Tibial nerve (tissue), 4 donors: Measurements from ENCODE around the gene RIN2. TPM values are rescaled to one million over a fixed set of nuclear protein-coding genes. Genes with fewer than 3 reads are reported as not detected.

ENCODE experiments used
- DNase-seq, 2 donors: peaks; one replicate each; pipeline ENCODE4 v3.0.0-alpha.2; 2019; ENCODE audit warnings: low spot score in 2 of 2
- H3K27ac ChIP-seq, 4 donors: fragments of 200-600 bp; sonication (generic) in 3 of 4; one replicate each; pipeline ENCODE4 v1.5.1; 2017 to 2019; ENCODE audit warnings: mild to moderate bottlenecking in 1 of 4
- H3K27me3 ChIP-seq, 2 donors: fragments of 200-600 bp; sonication (generic) in 1 of 2; one replicate each; pipeline versions ENCODE4 v1.5.1 to v1.6.0; 2017 to 2019
- H3K36me3 ChIP-seq, 3 donors: fragments of 200-600 bp; sonication (generic); one replicate each; pipeline ENCODE4 v1.5.1; 2018 to 2019
- H3K4me1 ChIP-seq, 4 donors: fragments of 200-600 bp; sonication (generic) in 3 of 4; one replicate each; pipeline ENCODE4 v1.5.1; 2017 to 2019
- H3K4me3 ChIP-seq, 4 donors: fragments of 200-600 bp; sonication (generic) in 3 of 4; one replicate each; pipeline ENCODE4 v1.5.1; 2017 to 2019; ENCODE audit warnings: mild to moderate bottlenecking in 1 of 4, moderate library complexity in 1 of 4
- H3K9me3 ChIP-seq, 4 donors: fragments of 200-600 bp; sonication (generic) in 3 of 4; one replicate each; pipeline ENCODE4 v1.5.1; 2017 to 2019
- EP300 ChIP-seq, 2 donors: sonication (generic); formaldehyde crosslinking; IDR thresholded peaks; one replicate each; pipeline ENCODE4 v1.6.1; 2017; ENCODE audit warnings: antibody characterized with exemption in 2 of 2, mild to moderate bottlenecking in 1 of 2
- POLR2A ChIP-seq, 2 donors: fragments of 450-650 bp; IDR thresholded peaks; one replicate each; pipeline ENCODE4 v1.6.1; 2017; ENCODE audit warnings: antibody characterized with exemption in 2 of 2, mild to moderate bottlenecking in 2 of 2, moderate library complexity in 2 of 2
- WGBS, 2 donors: methylation state at CpG; one replicate each; pipeline ENCODE4 v1.1.5; 2018; 5-methylcytosine and 5-hydroxymethylcytosine counted together
- total RNA-seq, 4 donors: library from RNA; depleted of rRNA; stranded (reverse); fragments of >200 nt; gene quantifications; one replicate each; pipeline ENCODE4 v1.1.0, GENCODE V29; 2016
- TF ChIP-seq, protein P1 (sequence below), 5 experiments: fragments of 200-600 bp in 3 of 5; fragments of 450-650 bp in 2 of 5; sonication (generic) in 3 of 5; IDR thresholded peaks; one replicate each; pipeline ENCODE4 v1.5.1; 2016 to 2019; ENCODE audit warnings: antibody characterized with exemption in 5 of 5, mild to moderate bottlenecking in 3 of 5, moderate library complexity in 2 of 5

The RIN2 gene
- total RNA-seq, 4 donors from 2014 or later, result 65.1 to 91.5 (median 69.9) TPM

GRCh38 chr20:19742974-19743639 is 15.0 kb upstream of the RIN2 start:
- no peak overlapping the region for H3K4me3 ChIP-seq
- no peak for TF ChIP-seq POLR2A (IDR thresholded peaks at IDR 0.05)
- peak in 1 of 2 donors; percentile 33 for TF ChIP-seq EP300 (IDR thresholded peaks at IDR 0.05)
- TF ChIP-seq, protein P1, sequence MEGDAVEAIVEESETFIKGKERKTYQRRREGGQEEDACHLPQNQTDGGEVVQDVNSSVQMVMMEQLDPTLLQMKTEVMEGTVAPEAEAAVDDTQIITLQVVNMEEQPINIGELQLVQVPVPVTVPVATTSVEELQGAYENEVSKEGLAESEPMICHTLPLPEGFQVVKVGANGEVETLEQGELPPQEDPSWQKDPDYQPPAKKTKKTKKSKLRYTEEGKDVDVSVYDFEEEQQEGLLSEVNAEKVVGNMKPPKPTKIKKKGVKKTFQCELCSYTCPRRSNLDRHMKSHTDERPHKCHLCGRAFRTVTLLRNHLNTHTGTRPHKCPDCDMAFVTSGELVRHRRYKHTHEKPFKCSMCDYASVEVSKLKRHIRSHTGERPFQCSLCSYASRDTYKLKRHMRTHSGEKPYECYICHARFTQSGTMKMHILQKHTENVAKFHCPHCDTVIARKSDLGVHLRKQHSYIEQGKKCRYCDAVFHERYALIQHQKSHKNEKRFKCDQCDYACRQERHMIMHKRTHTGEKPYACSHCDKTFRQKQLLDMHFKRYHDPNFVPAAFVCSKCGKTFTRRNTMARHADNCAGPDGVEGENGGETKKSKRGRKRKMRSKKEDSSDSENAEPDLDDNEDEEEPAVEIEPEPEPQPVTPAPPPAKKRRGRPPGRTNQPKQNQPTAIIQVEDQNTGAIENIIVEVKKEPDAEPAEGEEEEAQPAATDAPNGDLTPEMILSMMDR (IDR thresholded peaks at IDR 0.05), result no peak
- no peaks in the 10 kb centered on the region for H3K36me3 ChIP-seq
- peaks cover 0 to 4% (median 0%) of the 10 kb centered on the region in 4 donors for H3K9me3 ChIP-seq
- no peak for DNase-seq
- no peak overlapping the region for H3K27ac ChIP-seq
- no peaks in the 10 kb centered on the region for H3K4me1 ChIP-seq
- no peaks in the 10 kb centered on the region for H3K27me3 ChIP-seq
- 79 to 93% methylated on average over 9 of the region's 9 CpGs for WGBS, 2 donors

DNA sequence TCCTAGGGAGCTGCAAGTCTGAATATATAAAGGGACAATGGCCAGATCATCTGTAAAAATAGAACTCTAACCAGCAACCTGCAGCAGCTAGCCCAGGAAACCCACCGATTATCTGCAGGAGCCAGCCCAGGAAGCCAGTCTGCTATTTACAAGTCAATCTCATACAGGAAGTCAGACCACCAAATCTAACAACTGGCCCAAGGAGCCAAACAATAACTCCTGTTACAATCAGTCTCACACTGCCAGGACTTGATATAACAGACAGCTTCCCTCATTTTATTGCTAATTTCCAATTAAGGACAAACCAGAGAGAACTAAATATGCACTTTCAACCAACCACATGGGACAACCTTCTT is 14.4 kb upstream of the RIN2 start:
- WGBS, 2 donors, result 50 to 78% methylated on average over 1 of the region's 1 CpG
- Histone ChIP-seq H3K36me3 (no peaks in the 10 kb centered on the region), H3K4me3 (no peak overlapping the region), H3K27ac (no peak overlapping the region), H3K4me1 (no peaks in the 10 kb centered on the region), H3K9me3 (peaks cover 0 to 4% (median 0%) of the 10 kb centered on the region in 4 donors), H3K27me3 (no peaks in the 10 kb centered on the region)
- DNase-seq, result no peak
- TF ChIP-seq EP300 (IDR thresholded peaks at IDR 0.05) (no peak), POLR2A (IDR thresholded peaks at IDR 0.05) (no peak)
- TF ChIP-seq, protein P1 (IDR thresholded peaks at IDR 0.05), result no peak

GRCh38 chr20:19745106-19745505 is 13.0 kb upstream of the RIN2 start:
- Histone ChIP-seq H3K27ac (no peak overlapping the region), H3K36me3 (no peaks in the 10 kb centered on the region), H3K27me3 (no peaks in the 10 kb centered on the region), H3K4me3 (no peak overlapping the region), H3K9me3 (peaks cover 0 to 4% (median 0%) of the 10 kb centered on the region in 4 donors), H3K4me1 (no peaks in the 10 kb centered on the region)
- WGBS, 2 donors, result 76 to 83% methylated on average over 3 of the region's 3 CpGs
- no peak for DNase-seq
- TF ChIP-seq POLR2A (IDR thresholded peaks at IDR 0.05) (no peak), EP300 (IDR thresholded peaks at IDR 0.05) (no peak)
- TF ChIP-seq, protein P1 (IDR thresholded peaks at IDR 0.05), result no peak

GRCh38 chr20:19745584-19745983 is 12.5 kb upstream of the RIN2 start:
- no peak overlapping the region for H3K4me3 ChIP-seq
- H3K9me3 ChIP-seq, result peaks cover 0 to 4% (median 0%) of the 10 kb centered on the region in 4 donors
- H3K36me3 ChIP-seq, result no peaks in the 10 kb centered on the region
- 72% methylated on average over 1 of the region's 1 CpG for WGBS, 2 donors
- H3K27ac ChIP-seq, result no peak overlapping the region
- no peak for TF ChIP-seq POLR2A (IDR thresholded peaks at IDR 0.05)
- no peak for TF ChIP-seq EP300 (IDR thresholded peaks at IDR 0.05)
- TF ChIP-seq, protein P1 (IDR thresholded peaks at IDR 0.05), result no peak
- no peaks in the 10 kb centered on the region for H3K27me3 ChIP-seq
- DNase-seq, result no peak
- H3K4me1 ChIP-seq, result no peaks in the 10 kb centered on the region

GRCh38 chr20:19746396-19746795 is 11.7 kb upstream of the RIN2 start:
- no peak for TF ChIP-seq EP300 (IDR thresholded peaks at IDR 0.05)
- TF ChIP-seq, protein P1 (IDR thresholded peaks at IDR 0.05), result no peak
- TF ChIP-seq POLR2A (IDR thresholded peaks at IDR 0.05), result no peak
- Histone ChIP-seq H3K4me3 (no peak overlapping the region), H3K27ac (no peak overlapping the region), H3K9me3 (peaks cover 0 to 4% (median 0%) of the 10 kb centered on the region in 4 donors), H3K27me3 (no peaks in the 10 kb centered on the region), H3K36me3 (no peaks in the 10 kb centered on the region), H3K4me1 (no peaks in the 10 kb centered on the region)
- DNase-seq, result no peak
- WGBS, 2 donors, result 83 to 89% methylated on average over 1 of the region's 1 CpG
